HG02970 (cell line): ENCODE results near the gene SLC7A14.

Experiments used
- ATAC-seq: cut with Tn5 transposase; IDR thresholded peaks from one replicate; pipeline ENCODE4 v1.9.1; 2021; ENCODE audit warnings: mild to moderate bottlenecking, moderate library complexity, moderate number of reproducible peaks; ENCODE audit not compliant: unreplicated experiment, low FRiP score

The SLC7A14 gene

GRCh38 chr3:170542704-170543103 lies 43.2 kb downstream of the SLC7A14 start:
- no peak for ATAC-seq

GRCh38 chr3:170539897-170540296 lies 46.0 kb downstream of the SLC7A14 start:
- no peak for ATAC-seq

- ATAC-seq = no peak
Observed at GRCh38 chr3:170536712-170537111, 49.2 kb downstream of the SLC7A14 start.

GRCh38 chr3:170534227-170534626 lies 51.6 kb downstream of the SLC7A14 start:
- ATAC-seq = no peak

- ATAC-seq = no peak
Observed at GRCh38 chr3:170532573-170532972, 53.3 kb downstream of the SLC7A14 start.

- no peak for ATAC-seq
Observed at GRCh38 chr3:170531657-170532335, 54.1 kb downstream of the SLC7A14 start.

- no peak for ATAC-seq
Observed at GRCh38 chr3:170531054-170531453, 54.8 kb downstream of the SLC7A14 start.

GRCh38 chr3:170529912-170530311 lies 56.0 kb downstream of the SLC7A14 start:
- no peak for ATAC-seq

- no peak for ATAC-seq
Observed at GRCh38 chr3:170529346-170529745, 56.5 kb downstream of the SLC7A14 start.

GRCh38 chr3:170528726-170529125 lies 57.1 kb downstream of the SLC7A14 start:
- ATAC-seq = no peak

GRCh38 chr3:170524073-170524472 lies 61.8 kb downstream of the SLC7A14 start:
- no peak for ATAC-seq

- ATAC-seq = no peak
Observed at GRCh38 chr3:170523248-170523647, 62.6 kb downstream of the SLC7A14 start.

- no peak for ATAC-seq
Observed at GRCh38 chr3:170522201-170522600, 63.7 kb downstream of the SLC7A14 start.

- ATAC-seq = no peak
Observed at GRCh38 chr3:170520996-170521395, 64.9 kb downstream of the SLC7A14 start.

GRCh38 chr3:170517242-170517945 lies 68.5 kb downstream of the SLC7A14 start:
- no peak for ATAC-seq

- ATAC-seq = no peak
Observed at GRCh38 chr3:170513642-170514041, 72.2 kb downstream of the SLC7A14 start.

GRCh38 chr3:170511371-170511770 lies 74.5 kb downstream of the SLC7A14 start:
- ATAC-seq = no peak

- no peak for ATAC-seq
Observed at GRCh38 chr3:170508839-170509238, 77.0 kb downstream of the SLC7A14 start.

GRCh38 chr3:170508291-170508690 lies 77.6 kb downstream of the SLC7A14 start:
- ATAC-seq = no peak

- ATAC-seq = no peak
Observed at GRCh38 chr3:170507063-170507462, 78.8 kb downstream of the SLC7A14 start.

- no peak for ATAC-seq
Observed at GRCh38 chr3:170506556-170506955, 79.3 kb downstream of the SLC7A14 start.

- no peak for ATAC-seq
Observed at GRCh38 chr3:170502297-170502696, 83.6 kb downstream of the SLC7A14 start.
